ENCODE results near the gene ESRRB.

DNA sequence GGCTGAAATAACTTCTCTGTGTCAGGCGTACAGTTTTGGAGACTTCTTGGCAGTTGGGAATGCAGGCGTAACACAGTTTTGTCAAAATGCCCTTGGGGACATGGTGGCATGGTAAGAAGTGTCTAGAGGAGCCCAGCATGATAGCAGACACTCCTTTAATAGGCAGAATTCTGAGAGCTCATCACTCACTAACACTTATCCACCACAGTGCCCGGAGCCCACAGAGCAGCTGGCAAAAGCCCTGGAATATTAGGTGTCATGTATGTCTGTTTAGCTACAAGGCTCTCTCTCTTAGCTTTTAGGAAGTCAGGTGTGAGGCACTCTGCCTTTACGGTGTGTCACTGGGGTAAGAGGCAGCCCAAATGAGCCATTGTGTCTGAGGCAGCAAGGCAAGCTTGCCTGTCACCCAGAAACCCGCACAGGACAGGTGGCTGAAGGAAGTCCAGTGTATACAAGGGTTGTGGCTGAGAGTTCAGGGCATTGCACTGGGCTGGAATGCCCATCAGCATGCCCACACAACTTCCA is 96.3 kb downstream of the ESRRB start:
- no peak for TF ChIP-seq CTCF (IDR thresholded peaks at IDR 0.05)
- no peak for TF ChIP-seq POLR2A (IDR thresholded peaks at IDR 0.05)
- no peak for TF ChIP-seq POLR2AphosphoS5 (IDR thresholded peaks at IDR 0.05)
- no peak for TF ChIP-seq EP300 (IDR thresholded peaks at IDR 0.05)

All from stomach (tissue), 4 donors.